ENCODE data around the gene SMARCAL1.

DNA sequence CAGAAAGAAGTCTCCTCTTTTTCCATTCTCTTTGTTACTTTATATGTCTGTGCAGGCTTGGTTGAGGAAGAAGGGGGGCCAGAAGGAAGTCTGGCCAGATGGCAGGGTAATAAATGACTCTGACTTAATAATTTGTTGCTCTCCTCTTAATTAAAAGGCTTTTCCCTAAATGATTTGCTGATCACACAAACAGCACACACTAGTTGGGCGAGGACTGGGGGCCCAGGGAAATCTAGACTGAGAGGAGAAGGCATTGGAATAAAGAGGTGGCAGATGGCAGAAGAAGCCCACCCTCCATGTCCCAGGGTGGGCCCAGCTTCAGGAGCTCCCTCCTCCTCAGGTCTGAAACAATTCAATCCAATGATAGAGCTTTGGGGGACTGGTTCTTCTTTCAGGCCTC, 12.7 kb upstream of the SMARCAL1 start:
- no peak for TF ChIP-seq CTCF (IDR thresholded peaks at IDR 0.05; ENCODE audit: low read length)
- no peak for TF ChIP-seq EZH2phosphoT487 (IDR thresholded peaks at IDR 0.05; ENCODE audit: low read length)
- no peak for TF ChIP-seq EZH2 (optimal IDR thresholded peaks at IDR 0.05; ENCODE audit: low read depth, low read length)
